HepG2 (cell line): ENCODE results near the gene HOXA6. TPM values are rescaled to one million over a fixed set of nuclear protein-coding genes. Genes with fewer than 3 reads are reported as not detected.

Experiments used
- ARHGAP35 ChIP-seq: sonication (generic); formaldehyde crosslinking; IDR thresholded peaks from 2 replicates; pipeline ENCODE4 v1.9.0; 2022; ENCODE audit warnings: mild to moderate bottlenecking, inconsistent platforms, moderate library complexity, missing genetic modification reagents, borderline replicate concordance
- CAMTA2 ChIP-seq: sonication (generic); formaldehyde crosslinking; IDR thresholded peaks from 2 replicates; pipeline ENCODE4 v1.4.0; 2020; ENCODE audit warnings: mild to moderate bottlenecking, missing genetic modification reagents, borderline replicate concordance
- DDIT3 ChIP-seq: sonication (generic); formaldehyde crosslinking; IDR thresholded peaks from 2 replicates; pipeline ENCODE4 v1.4.0; 2020; ENCODE audit warnings: mild to moderate bottlenecking, missing genetic modification reagents
- DNMT3B ChIP-seq: conservative IDR thresholded peaks from 2 replicates; pipeline ENCODE4 v1.6.1; 2016; ENCODE audit warnings: missing biosample characterization, control low read depth
- FOXJ3 ChIP-seq: sonication (generic); formaldehyde crosslinking; IDR thresholded peaks from 2 replicates; pipeline ENCODE4 v1.4.0; 2020; ENCODE audit warnings: missing genetic modification reagents, mild to moderate bottlenecking, borderline replicate concordance
- HDAC1 ChIP-seq: sonication (generic); formaldehyde crosslinking; IDR thresholded peaks from 2 replicates; pipeline ENCODE4 v1.5.1; 2020; ENCODE audit warnings: mild to moderate bottlenecking, missing genetic modification reagents
- HDAC6 ChIP-seq: fragments of 200-600 bp; sonication (generic); IDR thresholded peaks from 2 replicates; pipeline ENCODE4 v1.7.0; 2017; ENCODE audit warnings: mild to moderate bottlenecking, antibody characterized with exemption, low read length, low read depth
- KDM5B ChIP-seq: sonication (generic); formaldehyde crosslinking; IDR thresholded peaks from 2 replicates; pipeline ENCODE4 v1.4.0; 2020; ENCODE audit warnings: missing genetic modification reagents, mild to moderate bottlenecking, borderline replicate concordance
- MAFK ChIP-seq, 2 experiments: IDR thresholded peaks in 1 of 2; conservative IDR thresholded peaks in 1 of 2; 2 replicates each; pipeline ENCODE4 v1.6.1; 2011; ENCODE audit warnings: improper control_type of control experiment in 2 of 2, low read length in 2 of 2
- MED8 ChIP-seq: sonication (generic); formaldehyde crosslinking; IDR thresholded peaks from 2 replicates; pipeline ENCODE4 v1.8.1; 2023; ENCODE audit warnings: mild to moderate bottlenecking, missing genetic modification reagents; ENCODE audit not compliant: insufficient replicate concordance
- NFATC3 ChIP-seq: sonication (generic); formaldehyde crosslinking; IDR thresholded peaks from 2 replicates; pipeline ENCODE4 v1.5.1; 2020; ENCODE audit warnings: mild to moderate bottlenecking, missing genetic modification reagents
- RXRB ChIP-seq: IDR thresholded peaks from 2 replicates; pipeline ENCODE4 v1.6.1; 2016; ENCODE audit warnings: borderline replicate concordance, missing genetic modification reagents, missing compliant biosample characterization
- SALL1 ChIP-seq: sonication (generic); formaldehyde crosslinking; IDR thresholded peaks from 2 replicates; pipeline ENCODE4 v1.8.0; 2022; ENCODE audit warnings: mild to moderate bottlenecking, missing genetic modification reagents
- SP2 ChIP-seq: sonication (generic); formaldehyde crosslinking; IDR thresholded peaks from 2 replicates; pipeline ENCODE4 v1.5.1; 2020; ENCODE audit warnings: mild to moderate bottlenecking, missing genetic modification reagents
- TCF7L2 ChIP-seq: IDR thresholded peaks from 2 replicates; pipeline ENCODE4 v1.6.1; 2011; ENCODE audit warnings: mild to moderate bottlenecking, low read depth, low read length, moderate library complexity
- THYN1 ChIP-seq: sonication (generic); formaldehyde crosslinking; IDR thresholded peaks from 2 replicates; pipeline ENCODE4 v1.8.1; 2023; ENCODE audit warnings: low read depth, mild to moderate bottlenecking, moderate library complexity, missing genetic modification reagents, borderline replicate concordance
- ZEB1 ChIP-seq: IDR thresholded peaks from 2 replicates; pipeline ENCODE4 v1.6.1; 2012; ENCODE audit warnings: mild to moderate bottlenecking, low read depth, inconsistent platforms; ENCODE audit not compliant: insufficient replicate concordance
- ZKSCAN8 ChIP-seq: IDR thresholded peaks from 2 replicates; pipeline ENCODE4 v1.6.1; 2016; ENCODE audit warnings: borderline replicate concordance, missing genetic modification reagents, missing compliant biosample characterization
- ZMAT5 ChIP-seq: sonication (generic); formaldehyde crosslinking; IDR thresholded peaks from 2 replicates; pipeline ENCODE4 v1.5.0; 2020; ENCODE audit warnings: mild to moderate bottlenecking, low read depth, missing genetic modification reagents, borderline replicate concordance
- ZNF280B ChIP-seq: sonication (generic); formaldehyde crosslinking; IDR thresholded peaks from 2 replicates; pipeline ENCODE4 v1.5.0; 2020; ENCODE audit warnings: missing genetic modification reagents, mild to moderate bottlenecking, borderline replicate concordance
- ZNF441 ChIP-seq: sonication (generic); formaldehyde crosslinking; IDR thresholded peaks from 2 replicates; pipeline ENCODE4 v1.7.0; 2021; ENCODE audit warnings: missing genetic modification reagents, borderline replicate concordance
- ZNF543 ChIP-seq: sonication (generic); formaldehyde crosslinking; IDR thresholded peaks from 2 replicates; pipeline ENCODE4 v1.4.0; 2020; ENCODE audit warnings: mild to moderate bottlenecking, missing genetic modification reagents
- ZNF652 ChIP-seq: IDR thresholded peaks from 2 replicates; pipeline ENCODE4 v1.6.1; 2016; ENCODE audit warnings: low read depth, borderline replicate concordance
- ZSCAN29 ChIP-seq: sonication (generic); formaldehyde crosslinking; conservative IDR thresholded peaks from 2 replicates; pipeline ENCODE4 v1.4.0; 2020; ENCODE audit warnings: mild to moderate bottlenecking, missing genetic modification reagents
- polyA plus RNA-seq, 8 experiments: library from polyadenylated mRNA; depleted of rRNA in 3 of 8; stranded (reverse) in 7 of 8; unstranded in 1 of 8; fragments of >200 nt; fragmentation: Illumina TruSeq in 4 of 8; extraction: Trizol in 4 of 8; gene quantifications; 2 replicates each; pipeline versions ENCODE4 v1.2.1 to v1.2.3, GENCODE V29; 2011 to 2016; ENCODE audit warnings: low read depth in 4 of 8, missing spikeins in 1 of 8, mixed read lengths in 1 of 8; ENCODE audit not compliant: insufficient read depth in 1 of 8
- total RNA-seq, 5 experiments: library from RNA; depleted of rRNA; stranded (reverse); fragments of >200 nt; fragmentation: Illumina TruSeq; extraction: Trizol; gene quantifications; 2 replicates each; pipeline ENCODE4 v1.2.3, GENCODE V29; 2016; ENCODE audit warnings: low read depth in 1 of 5
- TF ChIP-seq, protein P1 (sequence below): sonication (generic); formaldehyde crosslinking; IDR thresholded peaks from 2 replicates; pipeline ENCODE4 v1.8.0; 2022; ENCODE audit warnings: missing genetic modification reagents, mild to moderate bottlenecking, inconsistent platforms, borderline replicate concordance
- TF ChIP-seq, protein P2 (sequence below): sonication (generic); formaldehyde crosslinking; IDR thresholded peaks from 2 replicates; pipeline ENCODE4 v1.4.0; 2020; ENCODE audit warnings: missing genetic modification reagents, low read depth, mild to moderate bottlenecking, borderline replicate concordance

The HOXA6 gene
- total and polyA plus RNA-seq, 2 of the 13 experiments (the other 11 are each of a cell fraction or from before 2014, with no cell fraction given), result 1.3 to 1.5 TPM

- TF ChIP-seq DNMT3B (no peak), RXRB (CRISPR knock-in tag) (no peak), ZNF652 (no peak), ZNF441 (CRISPR knock-in tag) (no peak), HDAC1 (CRISPR knock-in tag) (peak; percentile 30; the same call in 1 of the 2 replicates), ZKSCAN8 (CRISPR knock-in tag) (no peak), MAFK (conservative IDR thresholded peaks at IDR 0.05 in 1 of 2, IDR thresholded peaks at IDR 0.05 in 1 of 2; ENCODE audit: low read length in 2 of 2) (no peak), CAMTA2 (CRISPR knock-in tag) (peak; percentile 55; the same call in 1 of the 2 replicates), ARHGAP35 (CRISPR knock-in tag) (no peak), ZNF543 (CRISPR knock-in tag) (peak; percentile 42; the same call in 1 of the 2 replicates), ZMAT5 (CRISPR knock-in tag) (no peak), SALL1 (CRISPR knock-in tag) (peak; percentile 81), MED8 (CRISPR knock-in tag) (peak; percentile 42), KDM5B (CRISPR knock-in tag) (no peak; the same call in 1 of the 2 replicates), FOXJ3 (CRISPR knock-in tag) (no peak), HDAC6 (no peak), SP2 (CRISPR knock-in tag) (no peak), THYN1 (no peak), ZSCAN29 (CRISPR knock-in tag) (no peak), ZNF280B (CRISPR knock-in tag) (0 out of 2 replicates have a peak, but pooled peaks have one; percentile 33), DDIT3 (CRISPR knock-in tag) (no peak), TCF7L2 (no peak), NFATC3 (CRISPR knock-in tag) (no peak), ZEB1 (no peak)
- TF ChIP-seq, protein P1, sequence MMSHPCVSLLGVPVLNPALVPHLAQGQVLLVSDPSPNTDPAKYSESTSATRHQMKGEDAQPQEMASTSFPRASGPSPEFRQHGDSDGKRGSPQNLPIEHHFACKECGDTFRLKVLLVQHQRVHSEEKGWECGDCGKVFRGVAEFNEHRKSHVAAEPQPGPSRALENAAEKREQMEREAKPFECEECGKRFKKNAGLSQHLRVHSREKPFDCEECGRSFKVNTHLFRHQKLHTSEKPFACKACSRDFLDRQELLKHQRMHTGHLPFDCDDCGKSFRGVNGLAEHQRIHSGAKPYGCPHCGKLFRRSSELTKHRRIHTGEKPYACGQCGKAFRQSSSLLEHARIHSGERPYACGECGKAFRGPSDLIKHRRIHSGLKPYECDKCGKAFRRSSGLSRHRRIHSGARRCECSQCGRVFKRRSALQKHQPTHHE (CRISPR knock-in tag), result no peak
- TF ChIP-seq, protein P2, sequence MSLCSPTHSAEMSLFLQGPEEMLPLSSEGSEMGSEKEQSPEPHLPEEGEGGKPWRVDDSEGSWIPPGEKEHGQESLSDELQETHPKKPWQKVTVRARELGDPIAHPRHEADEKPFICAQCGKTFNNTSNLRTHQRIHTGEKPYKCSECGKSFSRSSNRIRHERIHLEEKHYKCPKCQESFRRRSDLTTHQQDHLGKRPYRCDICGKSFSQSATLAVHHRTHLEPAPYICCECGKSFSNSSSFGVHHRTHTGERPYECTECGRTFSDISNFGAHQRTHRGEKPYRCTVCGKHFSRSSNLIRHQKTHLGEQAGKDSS (CRISPR knock-in tag), result peak; percentile 28; the same call in 1 of the 2 replicates
These were observed 13.1 kb upstream of the HOXA6 start (continued) for GRCh38 chr7:27160546-27161213.
